ENCODE results near the gene SNX20. TPM values are rescaled to one million over a fixed set of nuclear protein-coding genes. Genes with fewer than 3 reads are reported as not detected.

The SNX20 gene
- total and polyA plus RNA-seq, 10 of the 15 experiments (the other 5 are each of a cell fraction or from before 2014, with no cell fraction given), result 4.6 to 30.8 (median 21.9) TPM

DNA sequence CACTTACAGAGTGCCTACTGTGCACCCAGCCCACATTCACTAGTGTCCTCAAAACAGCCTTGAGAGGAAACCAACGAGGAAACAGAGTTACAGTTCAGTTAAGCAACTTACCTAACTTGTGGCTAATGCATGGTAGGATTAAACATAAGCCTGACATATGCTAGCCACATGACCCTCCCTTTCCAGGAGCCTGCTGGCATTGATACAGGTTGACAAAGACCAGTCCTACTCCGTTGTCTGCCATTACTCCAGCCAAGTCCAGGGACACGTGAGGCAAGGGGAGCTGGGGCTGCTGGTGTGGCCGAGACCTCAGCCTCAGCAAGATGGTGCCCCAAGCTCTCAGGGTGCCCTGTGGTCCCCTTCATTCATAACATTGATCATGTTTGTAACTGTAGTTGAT is 37.9 kb downstream of the SNX20 start (continued):
- TF ChIP-seq, protein P1, sequence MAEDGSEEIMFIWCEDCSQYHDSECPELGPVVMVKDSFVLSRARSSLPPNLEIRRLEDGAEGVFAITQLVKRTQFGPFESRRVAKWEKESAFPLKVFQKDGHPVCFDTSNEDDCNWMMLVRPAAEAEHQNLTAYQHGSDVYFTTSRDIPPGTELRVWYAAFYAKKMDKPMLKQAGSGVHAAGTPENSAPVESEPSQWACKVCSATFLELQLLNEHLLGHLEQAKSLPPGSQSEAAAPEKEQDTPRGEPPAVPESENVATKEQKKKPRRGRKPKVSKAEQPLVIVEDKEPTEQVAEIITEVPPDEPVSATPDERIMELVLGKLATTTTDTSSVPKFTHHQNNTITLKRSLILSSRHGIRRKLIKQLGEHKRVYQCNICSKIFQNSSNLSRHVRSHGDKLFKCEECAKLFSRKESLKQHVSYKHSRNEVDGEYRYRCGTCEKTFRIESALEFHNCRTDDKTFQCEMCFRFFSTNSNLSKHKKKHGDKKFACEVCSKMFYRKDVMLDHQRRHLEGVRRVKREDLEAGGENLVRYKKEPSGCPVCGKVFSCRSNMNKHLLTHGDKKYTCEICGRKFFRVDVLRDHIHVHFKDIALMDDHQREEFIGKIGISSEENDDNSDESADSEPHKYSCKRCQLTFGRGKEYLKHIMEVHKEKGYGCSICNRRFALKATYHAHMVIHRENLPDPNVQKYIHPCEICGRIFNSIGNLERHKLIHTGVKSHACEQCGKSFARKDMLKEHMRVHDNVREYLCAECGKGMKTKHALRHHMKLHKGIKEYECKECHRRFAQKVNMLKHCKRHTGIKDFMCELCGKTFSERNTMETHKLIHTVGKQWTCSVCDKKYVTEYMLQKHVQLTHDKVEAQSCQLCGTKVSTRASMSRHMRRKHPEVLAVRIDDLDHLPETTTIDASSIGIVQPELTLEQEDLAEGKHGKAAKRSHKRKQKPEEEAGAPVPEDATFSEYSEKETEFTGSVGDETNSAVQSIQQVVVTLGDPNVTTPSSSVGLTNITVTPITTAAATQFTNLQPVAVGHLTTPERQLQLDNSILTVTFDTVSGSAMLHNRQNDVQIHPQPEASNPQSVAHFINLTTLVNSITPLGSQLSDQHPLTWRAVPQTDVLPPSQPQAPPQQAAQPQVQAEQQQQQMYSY (CRISPR knock-in tag; IDR thresholded peaks at IDR 0.05), result no peak
- no peak for TF ChIP-seq IKZF1 (conservative IDR thresholded peaks at IDR 0.05)
- TF ChIP-seq CBFB (IDR thresholded peaks at IDR 0.05; ENCODE audit: low read depth), result no peak
- no peak for TF ChIP-seq MYC (IDR thresholded peaks at IDR 0.05; ENCODE audit: insufficient read depth, insufficient read length, insufficient replicate concordance, low read length, severe bottlenecking)
- TF ChIP-seq ZNF217 (IDR thresholded peaks at IDR 0.05), result no peak
- TF ChIP-seq RAD21 (IDR thresholded peaks at IDR 0.05; ENCODE audit: insufficient read depth, low read depth, low read length), result no peak
- TF ChIP-seq PAX8 (IDR thresholded peaks at IDR 0.05), result no peak

DNA sequence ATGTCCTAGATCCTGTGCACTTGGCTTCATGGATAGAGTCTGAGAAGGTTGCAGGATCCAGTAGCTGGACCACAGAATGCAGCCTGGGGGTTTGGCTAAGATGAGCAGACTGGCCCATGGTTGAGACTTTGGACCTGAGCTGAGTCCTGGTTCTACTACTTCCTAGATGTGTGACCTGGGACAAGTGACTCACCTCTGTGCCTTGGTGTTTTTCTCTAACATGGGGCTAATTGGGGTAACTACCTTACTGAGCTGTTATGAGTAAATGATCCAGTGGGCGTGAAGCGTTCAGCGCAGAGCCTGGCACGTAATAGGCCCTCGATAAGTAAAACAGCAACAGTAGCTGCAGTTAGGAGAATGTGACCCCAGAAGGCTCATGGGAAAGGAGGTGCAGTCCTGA is 38.8 kb downstream of the SNX20 start:
- ChIA-PET POLR2A (no interaction called here), SMC1A (ENCODE audit: uncharacterized antibody, unreplicated experiment) (interaction anchor here (1.6 kb wide), 1 partner anchor 25 kb away, joined by 3 read pairs; no protein-coding TSS in a partner anchor), RAD21 (ENCODE audit: unreplicated experiment) (interaction anchor here (0.6 to 1.4 kb wide), 3 partner anchors 23 to 615 kb away, joined by 3 to 4 read pairs (median 3); no protein-coding TSS in a partner anchor), CTCF (interaction anchor here (1.1 to 2.3 kb wide), 4 partner anchors 164 to 286 kb away, joined by 3 to 8 read pairs (median 4); no protein-coding TSS in a partner anchor)
- ATAC-seq (peak; percentile 31), FAIRE-seq (no peak), DNase-seq (ENCODE audit: low read depth, low spot score) (no peak)
- in situ Hi-C loops (cut with MboI), result no loop called here
- intact Hi-C loops (cut with micrococcal nuclease; ENCODE audit: unreplicated experiment), result no loop called here
- Histone ChIP-seq H4K20me1 (ENCODE audit: control insufficient read depth, insufficient read depth) (no peaks in the 10 kb centered on the region), H3K27ac (ENCODE audit: control insufficient read depth, insufficient read depth) (no peak overlapping the region), H3K4me3 (no peak overlapping the region), H3K9me3 (replicated peaks; ENCODE audit: control insufficient read depth, insufficient read depth, low read length) (no peaks in the 10 kb centered on the region), H3K27me3 (replicated peaks in 1 of 2; ENCODE audit: control insufficient read depth in 2 of 2, insufficient read depth in 2 of 2, low read length in 1 of 2) (no peaks in the 10 kb centered on the region; a peak in 3 of 4 replicates), H3K36me3 (ENCODE audit: control insufficient read depth in 2 of 2, insufficient read depth in 2 of 2, low read length in 1 of 2) (no peaks in the 10 kb centered on the region), H3K4me1 (ENCODE audit: control insufficient read depth, insufficient read depth, low read length) (no peaks in the 10 kb centered on the region), H3K79me2 (ENCODE audit: control insufficient read depth, insufficient read depth, low read length) (no peaks in the 10 kb centered on the region), H2AFZ (ENCODE audit: control insufficient read depth, low read depth, low read length) (no peak overlapping the region), H3K4me2 (ENCODE audit: control insufficient read depth, insufficient read depth) (no peak overlapping the region), H3K9ac (ENCODE audit: control insufficient read depth, insufficient read depth, low read length) (no peak overlapping the region)
- no TSS peak for BruUV-seq (replicated peaks)
- 65% methylated on average over 5 of the region's 5 CpGs for WGBS (ENCODE audit: insufficient coverage, insufficient replicate concordance, low lambda C conversion rate, missing lambda C conversion rate)
- TF ChIP-seq, protein P1 (CRISPR knock-in tag; IDR thresholded peaks at IDR 0.05), result no peak
- TF ChIP-seq GATAD2B (conservative IDR thresholded peaks at IDR 0.05; ENCODE audit: low read depth) (no peak), TBL1XR1 (IDR thresholded peaks at IDR 0.05; ENCODE audit: low read depth, low read length) (no peak), CBX3 (IDR thresholded peaks at IDR 0.05; ENCODE audit: borderline replicate concordance, low read depth) (no peak), YBX1 (IDR thresholded peaks at IDR 0.05) (no peak), SREBF2 (IDR thresholded peaks at IDR 0.05; ENCODE audit: low read length) (no peak), IKZF2 (IDR thresholded peaks at IDR 0.05) (no peak)
- TF ChIP-seq, protein P2, sequence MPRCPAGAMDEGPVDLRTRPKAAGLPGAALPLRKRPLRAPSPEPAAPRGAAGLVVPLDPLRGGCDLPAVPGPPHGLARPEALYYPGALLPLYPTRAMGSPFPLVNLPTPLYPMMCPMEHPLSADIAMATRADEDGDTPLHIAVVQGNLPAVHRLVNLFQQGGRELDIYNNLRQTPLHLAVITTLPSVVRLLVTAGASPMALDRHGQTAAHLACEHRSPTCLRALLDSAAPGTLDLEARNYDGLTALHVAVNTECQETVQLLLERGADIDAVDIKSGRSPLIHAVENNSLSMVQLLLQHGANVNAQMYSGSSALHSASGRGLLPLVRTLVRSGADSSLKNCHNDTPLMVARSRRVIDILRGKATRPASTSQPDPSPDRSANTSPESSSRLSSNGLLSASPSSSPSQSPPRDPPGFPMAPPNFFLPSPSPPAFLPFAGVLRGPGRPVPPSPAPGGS (IDR thresholded peaks at IDR 0.05; ENCODE audit: borderline replicate concordance, insufficient read depth, low read depth, low read length, poor library complexity, severe bottlenecking), result no peak

Measured in GM12878 (cell line).